K562 (cell line): ENCODE data around the gene SPRR2E. TPM values are rescaled to one million over a fixed set of nuclear protein-coding genes. Genes with fewer than 3 reads are reported as not detected.
A peak's percentile ranks its signal among the peaks of the same experiment; 100 is the strongest.

Source experiments
- ATAC-seq: fragments of 200-7000 bp; cut with Tn5 transposase; 3 replicates; pipeline ENCODE4 v1.9.1; 2020; ENCODE audit warnings: moderate library complexity
- BruUV-seq: library from RNA; stranded (reverse); fragments of 400-500 nt; replicated peaks from 2 replicates; lab custom pipeline; 2021; lab: Mats Ljungman, UMichigan
- CTCF ChIA-PET: fragments of 300-600 bp; formaldehyde crosslinking; extraction: SDS; loops from one replicate; lab custom pipeline; 2021; ENCODE audit warnings: low intra/inter-chr PET ratio; lab: Yijun Ruan, JAX
- POLR2A ChIA-PET: fragments of 300-600, 350-650 bp; sonication (Branson Sonifier 250); formaldehyde crosslinking; extraction: SDS; loops from one replicate; lab custom pipeline; 2021; ENCODE audit warnings: antibody characterized with exemption, inconsistent platforms; lab: Yijun Ruan, JAX
- DNase-seq, 4 experiments: peaks; one replicate each; pipeline versions ENCODE4 v3.0.0 to v3.0.0-alpha.2; 2011 to 2018; ENCODE audit warnings: low spot score in 3 of 4, mixed read lengths in 3 of 4; ENCODE audit errors: extremely low read depth in 1 of 4
- FAIRE-seq: peaks from 2 replicates; lab custom pipeline; 2011; peaks lifted over from hg19 to GRCh38; lab: Jason Lieb, UNC
- H2AFZ ChIP-seq: 2 replicates; pipeline ENCODE4 v1.6.0; 2011; ENCODE audit warnings: low read depth, low read length, control low read depth, inconsistent platforms
- H3K27ac ChIP-seq: fragments of 200-600 bp; 3 replicates; pipeline ENCODE4 v1.8.0; 2011; ENCODE audit warnings: low read depth, mild to moderate bottlenecking, control low read depth, inconsistent platforms, low read length, moderate library complexity, mixed read lengths; ENCODE audit errors: extremely low read depth
- H3K27me3 ChIP-seq, 2 experiments: fragments of 300-600 bp in 1 of 2; 2 replicates in 1 of 2; 3 replicates in 1 of 2; pipeline versions ENCODE4 v1.6.0 to v1.8.0; 2011; ENCODE audit warnings: inconsistent platforms in 2 of 2, low read length in 2 of 2, mild to moderate bottlenecking in 1 of 2, mixed read lengths in 1 of 2, moderate library complexity in 1 of 2; ENCODE audit not compliant: control insufficient read depth in 2 of 2, insufficient read depth in 2 of 2
- H3K36me3 ChIP-seq: fragments of 300-600 bp; 3 replicates; pipeline ENCODE4 v1.8.0; 2011; ENCODE audit warnings: mild to moderate bottlenecking, low read length, inconsistent platforms; ENCODE audit not compliant: control insufficient read depth, insufficient read depth
- H3K4me1 ChIP-seq, 2 experiments: fragments of 200-600 bp in 1 of 2; replicated peaks in 1 of 2; 2 replicates in 1 of 2; 3 replicates in 1 of 2; pipeline versions ENCODE4 v1.5.1 to v1.8.0; 2011; ENCODE audit warnings: inconsistent platforms in 2 of 2, low read length in 2 of 2, mild to moderate bottlenecking in 1 of 2, mixed read lengths in 1 of 2, moderate library complexity in 1 of 2; ENCODE audit not compliant: control insufficient read depth in 2 of 2, insufficient read depth in 2 of 2
- H3K4me2 ChIP-seq: 2 replicates; pipeline ENCODE4 v1.6.1; 2011; ENCODE audit warnings: low read length, control low read depth, inconsistent platforms, mixed read lengths; ENCODE audit not compliant: insufficient read depth
- H3K4me3 ChIP-seq: fragments of 200-600 bp; sonication (generic), shearing (Covaris generic); 2 replicates; pipeline ENCODE4 v1.5.1; 2016; ENCODE audit warnings: control low read depth, inconsistent platforms
- H3K79me2 ChIP-seq: fragments of 200-600 bp; 3 replicates; pipeline ENCODE4 v1.8.0; 2011; ENCODE audit warnings: low read length, inconsistent platforms; ENCODE audit not compliant: control insufficient read depth, insufficient read depth
- H3K9ac ChIP-seq, 2 experiments: 2 replicates each; pipeline versions ENCODE4 v1.6.0 to v1.6.1; 2011; ENCODE audit warnings: low read depth in 2 of 2, low read length in 2 of 2, control low read depth in 1 of 2, inconsistent platforms in 1 of 2, mild to moderate bottlenecking in 1 of 2, mixed read lengths in 1 of 2; ENCODE audit not compliant: insufficient read depth in 1 of 2
- H3K9me1 ChIP-seq: one replicate; pipeline ENCODE4 v1.6.0; 2011; ENCODE audit warnings: inconsistent platforms, mild to moderate bottlenecking, low read length, moderate library complexity; ENCODE audit not compliant: control insufficient read depth, insufficient read depth
- H3K9me3 ChIP-seq: replicated peaks from 2 replicates; pipeline ENCODE4 v1.5.1; 2011; ENCODE audit warnings: low read depth, low read length, inconsistent platforms; ENCODE audit not compliant: control insufficient read depth, insufficient read depth
- H4K20me1 ChIP-seq: replicated peaks from 2 replicates; pipeline ENCODE4 v1.6.1; 2011; ENCODE audit warnings: low read length, inconsistent platforms, mixed read lengths; ENCODE audit not compliant: control insufficient read depth, insufficient read depth
- CREM ChIP-seq: IDR thresholded peaks from 2 replicates; pipeline ENCODE4 v1.6.1; 2014; ENCODE audit warnings: antibody characterized with exemption, low read depth
- GATAD2A ChIP-seq: fragments of 450-650 bp; IDR thresholded peaks from 2 replicates; pipeline ENCODE4 v1.6.1; 2017
- LARP7 ChIP-seq: fragments of 450-650 bp; IDR thresholded peaks from 2 replicates; pipeline ENCODE4 v1.6.1; 2016
- STAG1 ChIP-seq: sonication (generic); formaldehyde crosslinking; IDR thresholded peaks from 2 replicates; pipeline ENCODE4 v1.5.0; 2020; ENCODE audit warnings: missing genetic modification reagents, borderline replicate concordance
- SUPT5H ChIP-seq: fragments of 450-650 bp; IDR thresholded peaks from 2 replicates; pipeline ENCODE4 v1.6.1; 2016
- XRCC4 ChIP-seq: IDR thresholded peaks from one replicate; pipeline ENCODE4 v1.6.1; 2011; ENCODE audit not compliant: insufficient read depth, insufficient read length; ENCODE audit errors: extremely low read depth
- ZKSCAN3 ChIP-seq: fragments of 250-450 bp; sonication (Bioruptor Pico); IDR thresholded peaks from 2 replicates; pipeline ENCODE4 v1.4.0; 2020
- WGBS: fragments of 100-300 bp; shearing (Covaris generic); methylation state at CpG from one replicate; pipeline ENCODE4 v1.1.6; 2016; ENCODE audit warnings: low coverage, mixed read lengths; ENCODE audit not compliant: insufficient coverage; ENCODE audit errors: missing lambda C conversion rate; 5-methylcytosine and 5-hydroxymethylcytosine counted together
- in situ Hi-C: fragments of 300-500 bp; cut with MboI; formaldehyde crosslinking; loops from 4 replicates; pipeline ENCODE4 v1.15.0; 2018; ENCODE audit warnings: inconsistent platforms, mixed read lengths
- intact Hi-C: fragments of 100-400 bp; cut with micrococcal nuclease; formaldehyde crosslinking; loops from 2 replicates; pipeline ENCODE4 v1.14.2; 2022
- polyA plus RNA-seq, 8 experiments: library from polyadenylated mRNA; depleted of rRNA in 4 of 8; stranded (reverse) in 5 of 8; unstranded in 3 of 8; fragments of >200 nt; fragmentation: Nextera tagmentation in 2 of 8; fragmentation: Illumina TruSeq in 1 of 8; extraction: Ambion mirVana in 2 of 8; extraction: Trizol in 1 of 8; gene quantifications; 2 replicates each; pipeline versions ENCODE4 v1.2.1 to v1.2.3, GENCODE V29; 2011 to 2014; ENCODE audit warnings: inconsistent platforms in 1 of 8, missing spikeins in 1 of 8
- total RNA-seq, 7 experiments: library from RNA; depleted of rRNA in 6 of 7; stranded (reverse); fragments of >200 nt in 6 of 7; fragmentation: Illumina TruSeq in 2 of 7; extraction: Trizol in 2 of 7; gene quantifications; 2 replicates each; pipeline versions ENCODE4 v1.2.1 to v1.2.3, GENCODE V29; 2011 to 2021; ENCODE audit warnings: low replicate concordance in 1 of 7
- TF ChIP-seq, protein P1 (sequence below): sonication (generic); formaldehyde crosslinking; IDR thresholded peaks from 2 replicates; pipeline ENCODE4 v1.8.0; 2022; ENCODE audit warnings: mild to moderate bottlenecking, missing genetic modification reagents
- TF ChIP-seq, protein P2 (sequence below): fragments of 450-650 bp; conservative IDR thresholded peaks from 2 replicates; pipeline ENCODE4 v1.6.1; 2016; ENCODE audit warnings: missing genetic modification characterization, low read depth, mild to moderate bottlenecking, missing compliant biosample characterization, moderate library complexity
- TF ChIP-seq, protein P3 (sequence below), 2 experiments: fragments of 450-650 bp; conservative IDR thresholded peaks; 2 replicates each; pipeline ENCODE4 v1.6.1; 2017; ENCODE audit warnings: mild to moderate bottlenecking in 2 of 2, moderate library complexity in 2 of 2

Gene SPRR2E
- total and polyA plus RNA-seq, 9 of the 15 experiments (the other 6 are each of a cell fraction or from before 2014, with no cell fraction given): not detected

DNA sequence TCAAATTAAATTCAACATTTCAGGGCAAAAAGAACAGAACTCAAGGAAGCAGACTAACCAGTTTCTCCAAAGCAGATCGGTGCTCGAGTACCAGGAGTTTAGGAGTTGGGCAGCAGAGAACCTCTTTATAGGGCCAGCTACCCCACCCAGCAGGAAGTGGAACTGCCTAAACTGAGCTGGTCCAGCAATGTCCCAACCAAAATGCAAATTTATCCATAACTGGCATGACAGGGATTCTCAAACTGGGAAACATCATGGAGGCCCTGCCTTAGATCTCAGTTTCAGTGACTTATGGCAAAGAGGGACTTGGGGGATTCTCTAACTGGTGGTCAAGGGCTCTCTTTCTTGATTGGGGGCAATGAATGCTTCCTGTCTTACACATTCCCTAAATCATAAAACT is 22.8 kb downstream of the SPRR2E start, which contains the start of gene SPRR2B:
SPRR2B (minus strand) TSS at position 101 of the 400 bp plus-strand sequence. CDS start 772 bp downstream, outside the sequence.
- CTCF ChIA-PET: no interaction called here
- 0 out of 2 replicates have a peak within 1 kb of the TSS, but pooled peaks have one; percentile 38 for H2AFZ ChIP-seq
- H4K20me1 ChIP-seq: no peaks in the 10 kb centered on the region
- no peak for TF ChIP-seq XRCC4
- TF ChIP-seq, protein P1, sequence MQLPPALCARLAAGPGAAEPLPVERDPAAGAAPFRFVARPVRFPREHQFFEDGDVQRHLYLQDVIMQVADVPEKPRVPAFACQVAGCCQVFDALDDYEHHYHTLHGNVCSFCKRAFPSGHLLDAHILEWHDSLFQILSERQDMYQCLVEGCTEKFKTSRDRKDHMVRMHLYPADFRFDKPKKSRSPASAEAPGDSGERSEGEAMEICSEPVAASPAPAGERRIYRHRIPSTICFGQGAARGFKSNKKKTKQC: no peak
- TF ChIP-seq LARP7: no peak
- TF ChIP-seq ZKSCAN3: no peak
- no peak for TF ChIP-seq STAG1
- TF ChIP-seq, protein P2, sequence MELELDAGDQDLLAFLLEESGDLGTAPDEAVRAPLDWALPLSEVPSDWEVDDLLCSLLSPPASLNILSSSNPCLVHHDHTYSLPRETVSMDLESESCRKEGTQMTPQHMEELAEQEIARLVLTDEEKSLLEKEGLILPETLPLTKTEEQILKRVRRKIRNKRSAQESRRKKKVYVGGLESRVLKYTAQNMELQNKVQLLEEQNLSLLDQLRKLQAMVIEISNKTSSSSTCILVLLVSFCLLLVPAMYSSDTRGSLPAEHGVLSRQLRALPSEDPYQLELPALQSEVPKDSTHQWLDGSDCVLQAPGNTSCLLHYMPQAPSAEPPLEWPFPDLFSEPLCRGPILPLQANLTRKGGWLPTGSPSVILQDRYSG (tag): no peak
- TF ChIP-seq GATAD2A: no peak
- TF ChIP-seq, protein P3, sequence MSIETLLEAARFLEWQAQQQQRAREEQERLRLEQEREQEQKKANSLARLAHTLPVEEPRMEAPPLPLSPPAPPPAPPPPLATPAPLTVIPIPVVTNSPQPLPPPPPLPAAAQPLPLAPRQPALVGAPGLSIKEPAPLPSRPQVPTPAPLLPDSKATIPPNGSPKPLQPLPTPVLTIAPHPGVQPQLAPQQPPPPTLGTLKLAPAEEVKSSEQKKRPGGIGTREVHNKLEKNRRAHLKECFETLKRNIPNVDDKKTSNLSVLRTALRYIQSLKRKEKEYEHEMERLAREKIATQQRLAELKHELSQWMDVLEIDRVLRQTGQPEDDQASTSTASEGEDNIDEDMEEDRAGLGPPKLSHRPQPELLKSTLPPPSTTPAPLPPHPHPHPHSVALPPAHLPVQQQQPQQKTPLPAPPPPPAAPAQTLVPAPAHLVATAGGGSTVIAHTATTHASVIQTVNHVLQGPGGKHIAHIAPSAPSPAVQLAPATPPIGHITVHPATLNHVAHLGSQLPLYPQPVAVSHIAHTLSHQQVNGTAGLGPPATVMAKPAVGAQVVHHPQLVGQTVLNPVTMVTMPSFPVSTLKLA (conservative IDR thresholded peaks at IDR 0.05): no peak
- no peak for TF ChIP-seq CREM
- TF ChIP-seq SUPT5H: no peak
- no peaks in the 10 kb centered on the region for H3K9me1 ChIP-seq
- H3K4me3 ChIP-seq: no peak within 1 kb of the TSS
- H3K4me2 ChIP-seq: no peak within 1 kb of the TSS
- FAIRE-seq: no peak
- WGBS: 57% methylated on average over 2 of the region's 2 CpGs
- peaks cover 5 to 17% of the 10 kb centered on the region in 2 experiments for H3K4me1 ChIP-seq
- no peak within 1 kb of the TSS for H3K9ac ChIP-seq
- intact Hi-C loops: loop anchor here (1.0 kb wide), 1 partner anchor 22 kb away; no protein-coding TSS in a partner anchor
- no peaks in the 10 kb centered on the region for H3K36me3 ChIP-seq
- no peaks in the 10 kb centered on the region for H3K9me3 ChIP-seq
- H3K79me2 ChIP-seq: no peaks in the 10 kb centered on the region
- POLR2A ChIA-PET: no interaction called here
- no TSS peak for BruUV-seq
- in situ Hi-C loops: no loop called here
- no peaks in the 10 kb centered on the region for H3K27me3 ChIP-seq
- no peak for ATAC-seq
- DNase-seq: no peak
- no peak within 1 kb of the TSS for H3K27ac ChIP-seq
